H1 (cell line): ENCODE results near the gene RAB14. TPM values are rescaled to one million over a fixed set of nuclear protein-coding genes. Genes with fewer than 3 reads are reported as not detected.

Experiments used
- CTCF ChIA-PET: fragments of 300-600 bp; sonication (Branson Sonifier 250); formaldehyde crosslinking; loops from one replicate; lab custom pipeline; 2021; ENCODE audit not compliant: partially characterized antibody; lab: Charles Lee
- POLR2A ChIA-PET: fragments of 300-600 bp; sonication (Branson Sonifier 250); formaldehyde crosslinking; loops from one replicate; lab custom pipeline; 2021; ENCODE audit warnings: inconsistent platforms; ENCODE audit not compliant: partially characterized antibody; lab: Charles Lee
- DNase-seq, 2 experiments: peaks; one replicate each; pipeline versions ENCODE4 v3.0.0 to v3.0.0-alpha.2; 2010 to 2022; ENCODE audit warnings: low spot score in 2 of 2, low read depth in 1 of 2, mixed read lengths in 1 of 2
- FAIRE-seq: peaks from 2 replicates; lab custom pipeline; 2011; peaks lifted over from hg19 to GRCh38; lab: Jason Lieb, UNC
- H2AFZ ChIP-seq: 2 replicates; pipeline ENCODE4 v1.8.1; 2012; ENCODE audit warnings: low read length, inconsistent platforms
- H2AK5ac ChIP-seq: 2 replicates; pipeline ENCODE4 v1.6.1; 2013; ENCODE audit warnings: low read depth, low read length
- H2BK120ac ChIP-seq: replicated peaks from 2 replicates; pipeline ENCODE3; 2013; ENCODE audit warnings: low read depth, low read length, inconsistent platforms
- H2BK12ac ChIP-seq: 2 replicates; pipeline ENCODE4 v1.6.1; 2013; ENCODE audit warnings: low read depth, low read length
- H2BK15ac ChIP-seq: 2 replicates; pipeline ENCODE4 v1.6.1; 2013; ENCODE audit warnings: low read length
- H2BK20ac ChIP-seq: 2 replicates; pipeline ENCODE4 v1.6.1; 2013; ENCODE audit warnings: low read length
- H2BK5ac ChIP-seq: 2 replicates; pipeline ENCODE4 v1.6.1; 2013; ENCODE audit warnings: low read depth, low read length
- H3K14ac ChIP-seq: 2 replicates; pipeline ENCODE4 v1.6.1; 2013; ENCODE audit warnings: inconsistent platforms; ENCODE audit not compliant: insufficient read length
- H3K18ac ChIP-seq: 2 replicates; pipeline ENCODE4 v1.6.1; 2013; ENCODE audit warnings: low read length; ENCODE audit errors: extremely low read depth
- H3K23ac ChIP-seq: 2 replicates; pipeline ENCODE4 v1.6.1; 2013; ENCODE audit warnings: inconsistent platforms; ENCODE audit not compliant: insufficient read length
- H3K23me2 ChIP-seq: 2 replicates; pipeline ENCODE4 v1.6.1; 2013; ENCODE audit warnings: low read depth, low read length
- H3K27ac ChIP-seq: 2 replicates; pipeline ENCODE4 v1.6.1; 2011; ENCODE audit warnings: low read depth, low read length, inconsistent platforms
- H3K27me3 ChIP-seq, 4 experiments: replicated peaks in 1 of 4; 1 replicate in 1 of 4; 2 replicates in 3 of 4; pipeline versions ENCODE4 v1.6.1 to v1.8.1; 2011 to 2013; ENCODE audit warnings: low read length in 3 of 4, mild to moderate bottlenecking in 3 of 4, inconsistent platforms in 2 of 4, mixed read lengths in 2 of 4, moderate library complexity in 1 of 4; ENCODE audit not compliant: control insufficient read depth in 3 of 4, insufficient read depth in 3 of 4; ENCODE audit errors: extremely low read depth in 1 of 4
- H3K36me3 ChIP-seq, 4 experiments: 2 replicates each; pipeline versions ENCODE4 v1.6.1 to v1.8.1; 2011 to 2013; ENCODE audit warnings: mild to moderate bottlenecking in 4 of 4, low read length in 3 of 4, moderate library complexity in 2 of 4, control low read depth in 1 of 4, inconsistent platforms in 1 of 4; ENCODE audit not compliant: insufficient read depth in 4 of 4, control insufficient read depth in 2 of 4
- H3K4ac ChIP-seq: replicated peaks from 2 replicates; pipeline ENCODE3; 2013; ENCODE audit warnings: low read length, low read depth, mixed read lengths, inconsistent platforms; ENCODE audit not compliant: insufficient read length
- H3K4me1 ChIP-seq, 4 experiments: replicated peaks in 1 of 4; 1 replicate in 1 of 4; 2 replicates in 3 of 4; pipeline versions ENCODE4 v1.6.1 to v1.8.1; 2011 to 2013; ENCODE audit warnings: low read length in 3 of 4, inconsistent platforms in 2 of 4, mixed read lengths in 1 of 4; ENCODE audit not compliant: insufficient read depth in 4 of 4, control insufficient read depth in 3 of 4
- H3K4me2 ChIP-seq, 2 experiments: 2 replicates each; pipeline versions ENCODE4 v1.6.1 to v1.8.1; 2011 to 2013; ENCODE audit warnings: low read depth in 2 of 2, low read length in 2 of 2, control low read depth in 1 of 2, inconsistent platforms in 1 of 2, mild to moderate bottlenecking in 1 of 2; ENCODE audit not compliant: insufficient read depth in 1 of 2
- H3K4me3 ChIP-seq, 4 experiments: fragments of 200-600, 300-600 bp in 1 of 4; sonication (generic), shearing (Covaris generic), sonication (Bioruptor Twin) in 1 of 4; 2 replicates each; pipeline versions ENCODE4 v1.5.1 to v1.8.1; 2011 to 2016; ENCODE audit warnings: low read length in 4 of 4, low read depth in 3 of 4, control low read depth in 2 of 4, inconsistent platforms in 2 of 4, mild to moderate bottlenecking in 2 of 4, mixed read lengths in 1 of 4, moderate library complexity in 1 of 4; ENCODE audit not compliant: insufficient read depth in 2 of 4; ENCODE audit errors: extremely low read depth in 1 of 4
- H3K56ac ChIP-seq: replicated peaks from 2 replicates; pipeline ENCODE3; 2013; ENCODE audit warnings: low read depth, mild to moderate bottlenecking, mixed read lengths, low read length, inconsistent platforms; ENCODE audit not compliant: insufficient read length
- H3K79me1 ChIP-seq: 2 replicates; pipeline ENCODE4 v1.6.1; 2013; ENCODE audit warnings: low read depth, low read length, control low read depth
- H3K79me2 ChIP-seq, 2 experiments: 2 replicates each; pipeline versions ENCODE4 v1.6.1 to v1.8.1; 2012 to 2013; ENCODE audit warnings: low read length in 2 of 2, mild to moderate bottlenecking in 2 of 2, inconsistent platforms in 1 of 2; ENCODE audit not compliant: insufficient read depth in 2 of 2, control insufficient read depth in 1 of 2
- H3K9ac ChIP-seq, 4 experiments: replicated peaks in 1 of 4; 1 replicate in 1 of 4; 2 replicates in 3 of 4; pipeline versions ENCODE4 v1.6.1 to v1.8.1; 2011 to 2013; ENCODE audit warnings: low read depth in 3 of 4, low read length in 3 of 4, control low read depth in 2 of 4, mild to moderate bottlenecking in 2 of 4, moderate library complexity in 2 of 4, inconsistent platforms in 1 of 4; ENCODE audit errors: extremely low read depth in 1 of 4
- H3K9me3 ChIP-seq, 2 experiments: 2 replicates each; pipeline versions ENCODE4 v1.6.1 to v1.8.1; 2012 to 2013; ENCODE audit warnings: mild to moderate bottlenecking in 2 of 2, moderate library complexity in 2 of 2, control low read depth in 1 of 2, inconsistent platforms in 1 of 2, low read depth in 1 of 2, low read length in 1 of 2, mixed read lengths in 1 of 2; ENCODE audit not compliant: insufficient read depth in 2 of 2
- H4K20me1 ChIP-seq, 2 experiments: replicated peaks in 1 of 2; 2 replicates each; pipeline versions ENCODE3 to v1.8.1; 2011 to 2013; ENCODE audit warnings: inconsistent platforms in 2 of 2, low read length in 2 of 2, mild to moderate bottlenecking in 1 of 2; ENCODE audit not compliant: insufficient read depth in 2 of 2, control insufficient read depth in 1 of 2
- H4K5ac ChIP-seq: 2 replicates; pipeline ENCODE4 v1.6.1; 2013; ENCODE audit warnings: low read length, low read depth, mixed read lengths, inconsistent platforms; ENCODE audit not compliant: insufficient read length
- H4K8ac ChIP-seq: 2 replicates; pipeline ENCODE4 v1.8.0; 2013; ENCODE audit warnings: mild to moderate bottlenecking, moderate library complexity, low read length, inconsistent platforms; ENCODE audit not compliant: insufficient read depth; ENCODE audit errors: extremely low read depth
- H4K91ac ChIP-seq: replicated peaks from 2 replicates; pipeline ENCODE3; 2013; ENCODE audit warnings: low read length, mixed read lengths, inconsistent platforms; ENCODE audit not compliant: insufficient read length
- ASH2L ChIP-seq: fragments of 200-600, 300-600 bp; sonication (generic); IDR thresholded peaks from one replicate; pipeline ENCODE4 v1.7.1; 2017; ENCODE audit warnings: low read length
- CEBPB ChIP-seq: IDR thresholded peaks from 2 replicates; pipeline ENCODE4 v1.6.1; 2012; ENCODE audit warnings: low read depth, low read length
- JUN ChIP-seq: IDR thresholded peaks from 2 replicates; pipeline ENCODE4 v1.6.1; 2011; ENCODE audit warnings: low read depth, mild to moderate bottlenecking, improper control_type of control experiment, low read length
- JUND ChIP-seq: IDR thresholded peaks from 2 replicates; pipeline ENCODE4 v1.6.1; 2011; ENCODE audit warnings: mild to moderate bottlenecking, improper control_type of control experiment, low read length
- POLR2AphosphoS5 ChIP-seq: IDR thresholded peaks from 2 replicates; pipeline ENCODE4 v1.6.1; 2011; ENCODE audit warnings: low read depth, low read length
- RNF2 ChIP-seq: fragments of 200-900, 300-1000 bp; sonication (generic); IDR thresholded peaks from 2 replicates; pipeline ENCODE4 v1.7.1; 2016; ENCODE audit warnings: borderline replicate concordance, low read depth, mild to moderate bottlenecking, antibody characterized with exemption, low read length; ENCODE audit not compliant: poor library complexity, severe bottlenecking; ENCODE audit errors: missing control alignments
- YY1 ChIP-seq: IDR thresholded peaks from 2 replicates; pipeline ENCODE4 v1.6.1; 2011; ENCODE audit warnings: low read depth, mild to moderate bottlenecking, low read length
- WGBS, 2 experiments: shearing (Covaris generic) in 1 of 2; methylation state at CpG; one replicate each; pipeline versions ENCODE4 v1.1.6 to v1.1.7; 2013 to 2015; ENCODE audit warnings: low lambda C conversion rate in 2 of 2, mixed read lengths in 2 of 2, inconsistent platforms in 1 of 2, low coverage in 1 of 2, missing lambda C conversion rate in 1 of 2; ENCODE audit not compliant: insufficient replicate concordance in 2 of 2, insufficient coverage in 1 of 2, insufficient read length in 1 of 2; ENCODE audit errors: extremely low coverage in 1 of 2, missing lambda C conversion rate in 1 of 2; 5-methylcytosine and 5-hydroxymethylcytosine counted together
- polyA plus RNA-seq, 7 experiments: library from polyadenylated mRNA; depleted of rRNA in 3 of 7; stranded (reverse) in 5 of 7; unstranded in 2 of 7; fragments of >200 nt in 5 of 7; fragments of 200-250 nt in 2 of 7; gene quantifications; 1 replicate in 5 of 7; 2 replicates in 1 of 7; 4 replicates in 1 of 7; pipeline versions ENCODE4 v1.2.1 to v1.2.3, GENCODE V29; 2011 to 2013; ENCODE audit warnings: missing spikeins in 2 of 7, mixed read lengths in 2 of 7
- total RNA-seq: library from RNA; stranded (reverse); fragmentation: NEBNext Ultra II Directional; extraction: Animal tissue kit (Norgen Biotek cat#: 25700); gene quantifications from 2 replicates; pipeline ENCODE4 v1.2.1, GENCODE V29; 2021

RAB14 gene
- total and polyA plus RNA-seq, 2 of the 8 experiments (the other 6 are each of a cell fraction or from before 2014, with no cell fraction given), result 9.1 to 44.8 TPM

DNA sequence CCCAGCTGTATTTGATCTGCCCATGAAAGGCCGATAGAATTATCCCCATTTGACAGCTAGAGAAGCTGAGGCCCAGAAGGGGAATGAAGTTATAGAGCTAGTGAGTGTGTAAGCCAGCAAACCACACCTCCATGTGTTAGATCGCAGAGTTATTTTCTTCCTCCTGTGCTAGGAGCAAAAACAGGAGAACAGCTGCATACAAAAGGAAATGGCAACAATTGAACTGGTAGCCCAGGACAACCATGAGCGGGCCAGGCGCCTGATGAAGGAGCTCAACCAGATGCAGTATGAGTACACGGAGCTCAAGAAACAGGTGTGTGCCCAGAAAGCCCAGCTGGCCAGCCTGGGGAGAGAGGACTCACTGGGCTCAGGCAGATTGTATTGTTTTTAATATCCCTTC, 30.4 kb downstream of the RAB14 start:
- no peak for FAIRE-seq

More for the DNA sequence above, 30.4 kb downstream of the RAB14 start:
- no peaks in the 10 kb centered on the region for H3K9me3 ChIP-seq
- no peak overlapping the region for H4K91ac ChIP-seq
- no peak overlapping the region for H3K23ac ChIP-seq
- no peak overlapping the region for H3K4me2 ChIP-seq
- no peak for TF ChIP-seq ASH2L
- TF ChIP-seq JUND, result no peak
- no peak for TF ChIP-seq RNF2
- no peak for TF ChIP-seq YY1
- no peak for TF ChIP-seq JUN
- TF ChIP-seq POLR2AphosphoS5, result no peak
- TF ChIP-seq CEBPB, result no peak
- no peak overlapping the region for H2BK20ac ChIP-seq
- no peak overlapping the region for H3K18ac ChIP-seq
- no peaks in the 10 kb centered on the region for H3K79me1 ChIP-seq
- H2BK12ac ChIP-seq, result no peak overlapping the region
- no peak overlapping the region for H3K9ac ChIP-seq
- H4K20me1 ChIP-seq, result no peaks in the 10 kb centered on the region
- H2BK120ac ChIP-seq, result no peak overlapping the region
- H3K36me3 ChIP-seq, result peaks cover 0 to 9% (median 2%) of the 10 kb centered on the region in 4 experiments; a peak in 7 of 8 replicates
- 85% methylated on average over 5 of the region's 5 CpGs; no CpG with 5 or more reads in 1 of the 2 experiments for WGBS, 2 experiments
- H3K4me3 ChIP-seq, result no peak overlapping the region
- H3K23me2 ChIP-seq, result no peaks in the 10 kb centered on the region
- POLR2A ChIA-PET, result no interaction called here
- no peaks in the 10 kb centered on the region for H3K27me3 ChIP-seq
- H3K4ac ChIP-seq, result no peak overlapping the region
- no peak overlapping the region; the same call in 1 of the 2 replicates for H4K8ac ChIP-seq
- no peak overlapping the region for H2BK15ac ChIP-seq
- no peak overlapping the region for H3K14ac ChIP-seq
- H3K56ac ChIP-seq, result no peak overlapping the region
- H2AK5ac ChIP-seq, result no peak overlapping the region
- no peak for DNase-seq
- H3K4me1 ChIP-seq, result no peaks in the 10 kb centered on the region
- H3K27ac ChIP-seq, result no peak overlapping the region
- no peak overlapping the region for H2BK5ac ChIP-seq
- CTCF ChIA-PET, result interaction anchor here (0.6 to 2.1 kb wide), 6 partner anchors 9 to 177 kb away, joined by 3 to 6 read pairs (median 3); no protein-coding TSS in a partner anchor
- no peak overlapping the region for H4K5ac ChIP-seq
- H2AFZ ChIP-seq, result no peak overlapping the region
- no peaks in the 10 kb centered on the region for H3K79me2 ChIP-seq
